ENCODE data around the gene BBS10.
A peak's percentile ranks its signal among the peaks of the same experiment; 100 is the strongest.
"Not testable (repeated sequence)": the region's sequence is repeated elsewhere in the genome, so short reads cannot be mapped to it uniquely, and the experiment has no call there.

Gene BBS10

GRCh38 chr12:76346798-76347420 is 1.3 kb downstream of the BBS10 start:
- H3K4me3 Mint-ChIP-seq: peak overlapping the region; percentile 90 to 92
- peaks cover 6 to 22% of the 10 kb centered on the region in 2 donors for H3K4me1 Mint-ChIP-seq
- H3K9me3 Mint-ChIP-seq: no peaks in the 10 kb centered on the region
- no peaks in the 10 kb centered on the region for H3K27me3 Mint-ChIP-seq
- DNase-seq (no peak), ATAC-seq (replicated peaks) (no peak)
- peak overlapping the region; percentile 96 for H3K27ac Mint-ChIP-seq
- H3K36me3 Mint-ChIP-seq: peaks cover 5 to 6% of the 10 kb centered on the region in 2 donors

GRCh38 chr12:76346236-76346635 is 2.0 kb downstream of the BBS10 start:
- H3K4me1 Mint-ChIP-seq: peaks cover 6 to 22% of the 10 kb centered on the region in 2 donors
- no peak overlapping the region for H3K4me3 Mint-ChIP-seq
- ATAC-seq (replicated peaks): no peak

GRCh38 chr12:76345569-76345968 is 2.6 kb downstream of the BBS10 start:
- ATAC-seq (replicated peaks) (no peak), DNase-seq (no peak)
- Mint-ChIP-seq H3K27me3 (no peaks in the 10 kb centered on the region), H3K36me3 (peaks cover 2 to 6% of the 10 kb centered on the region in 2 donors), H3K27ac (no peak overlapping the region), H3K4me1 (peaks cover 6 to 22% of the 10 kb centered on the region in 2 donors), H3K9me3 (no peaks in the 10 kb centered on the region), H3K4me3 (no peak overlapping the region)

More at GRCh38 chr12:76346236-76346635, 2.0 kb downstream of the BBS10 start:
- Mint-ChIP-seq H3K9me3 (no peaks in the 10 kb centered on the region), H3K36me3 (peaks cover 6 to 9% of the 10 kb centered on the region in 2 donors), H3K27me3 (no peaks in the 10 kb centered on the region), H3K27ac (no peak overlapping the region)
- DNase-seq: no peak

DNA sequence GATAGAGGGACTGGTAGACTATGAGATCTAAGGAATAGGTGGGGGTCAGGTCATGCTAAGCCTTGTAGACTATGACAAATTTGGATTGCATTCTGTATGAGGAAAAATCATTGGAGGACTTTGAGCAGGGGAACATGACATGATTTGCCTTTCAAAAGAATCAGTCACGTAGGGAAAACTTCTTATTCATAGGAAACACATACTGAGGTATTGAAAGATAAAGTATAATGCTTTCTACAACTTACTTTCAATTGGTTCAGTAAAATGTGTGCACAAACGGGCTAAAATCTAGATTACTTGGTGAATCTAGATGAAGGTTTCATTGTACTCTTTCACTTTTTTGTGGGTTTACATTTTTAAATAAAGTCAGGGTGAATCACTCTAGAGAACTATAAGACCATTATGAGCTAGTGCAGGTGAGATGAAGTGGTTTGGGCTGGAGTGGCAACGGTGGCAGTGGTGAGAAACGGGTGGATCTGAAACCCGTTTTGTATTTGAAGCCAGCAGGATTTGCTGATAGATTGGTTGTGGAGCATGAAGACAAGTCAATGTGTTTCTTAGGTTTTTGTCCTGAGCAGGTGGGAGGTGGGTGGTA is 6.7 kb downstream of the BBS10 start:
- ATAC-seq (replicated peaks) (no peak), DNase-seq (no peak)
- Mint-ChIP-seq H3K9me3 (no peaks in the 10 kb centered on the region), H3K4me1 (peaks cover 0 to 2% of the 10 kb centered on the region in 2 donors), H3K4me3 (no peak overlapping the region), H3K27me3 (peaks cover 0 to 9% of the 10 kb centered on the region in 2 donors), H3K36me3 (peaks cover 4 to 11% of the 10 kb centered on the region in 2 donors), H3K27ac (no peak overlapping the region)

- peaks cover 4 to 11% of the 10 kb centered on the region in 2 donors for H3K36me3 Mint-ChIP-seq
- H3K27ac Mint-ChIP-seq: no peak overlapping the region
- DNase-seq (no peak), ATAC-seq (replicated peaks) (no peak)
- no peak overlapping the region for H3K4me3 Mint-ChIP-seq
- H3K27me3 Mint-ChIP-seq: peaks cover 0 to 9% of the 10 kb centered on the region in 2 donors
- peaks cover 0 to 2% of the 10 kb centered on the region in 2 donors for H3K4me1 Mint-ChIP-seq
- no peaks in the 10 kb centered on the region for H3K9me3 Mint-ChIP-seq
Observed at GRCh38 chr12:76340680-76341435, 7.4 kb downstream of the BBS10 start.

- peaks cover 5 to 23% of the 10 kb centered on the region in 2 donors for H3K27me3 Mint-ChIP-seq
- H3K4me1 Mint-ChIP-seq: peaks cover 0 to 2% of the 10 kb centered on the region in 2 donors
- H3K9me3 Mint-ChIP-seq: peaks cover 0 to 4% of the 10 kb centered on the region in 2 donors
- ATAC-seq (replicated peaks) (no peak), DNase-seq (no peak)
- no peak overlapping the region for H3K27ac Mint-ChIP-seq
- H3K36me3 Mint-ChIP-seq: peaks cover 4 to 11% of the 10 kb centered on the region in 2 donors
- H3K4me3 Mint-ChIP-seq: no peak overlapping the region
Observed at GRCh38 chr12:76337583-76337982, 10.6 kb downstream of the BBS10 start.

GRCh38 chr12:76332606-76333005 is 15.6 kb downstream of the BBS10 start:
- no peak overlapping the region for H3K27ac Mint-ChIP-seq
- H3K36me3 Mint-ChIP-seq: peaks cover 4 to 6% of the 10 kb centered on the region in 2 donors
- no peaks in the 10 kb centered on the region for H3K4me1 Mint-ChIP-seq
- DNase-seq (no peak), ATAC-seq (replicated peaks) (no peak)
- H3K27me3 Mint-ChIP-seq: peaks cover 21 to 49% of the 10 kb centered on the region in 2 donors
- H3K4me3 Mint-ChIP-seq: no peak overlapping the region
- H3K9me3 Mint-ChIP-seq: peaks cover 4% of the 10 kb centered on the region in 2 donors

DNA sequence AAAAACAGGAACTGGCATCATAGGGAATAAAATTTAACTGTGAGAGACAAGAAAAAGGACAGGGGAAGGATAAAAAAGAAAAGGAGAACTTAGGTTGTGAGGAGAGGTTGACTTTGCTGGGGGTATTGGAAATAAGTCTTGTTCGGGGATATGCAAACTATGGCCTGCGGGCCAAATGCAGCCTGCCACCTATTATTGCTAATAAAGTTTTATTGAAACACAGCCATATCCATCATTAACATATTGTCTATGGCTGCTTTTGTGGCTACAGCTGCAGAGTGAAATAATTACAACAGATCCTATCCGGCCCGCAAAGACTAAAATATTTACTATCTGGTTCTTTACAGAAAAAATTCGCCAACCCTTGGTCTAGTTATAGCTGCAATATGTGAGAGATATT is 18.6 kb downstream of the BBS10 start:
- H3K27me3 Mint-ChIP-seq: peaks cover 26 to 47% of the 10 kb centered on the region in 2 donors
- no peak overlapping the region for H3K27ac Mint-ChIP-seq
- H3K36me3 Mint-ChIP-seq: no peaks in the 10 kb centered on the region
- no peaks in the 10 kb centered on the region for H3K4me1 Mint-ChIP-seq
- no peak for DNase-seq
- H3K4me3 Mint-ChIP-seq: no peak overlapping the region
- no peak for ATAC-seq (replicated peaks)
- H3K9me3 Mint-ChIP-seq: peaks cover 4 to 7% of the 10 kb centered on the region in 2 donors

- Mint-ChIP-seq H3K4me1 (no peaks in the 10 kb centered on the region), H3K9me3 (peaks cover 4 to 7% of the 10 kb centered on the region in 2 donors), H3K27me3 (peaks cover 26 to 47% of the 10 kb centered on the region in 2 donors), H3K36me3 (no peaks in the 10 kb centered on the region), H3K27ac (no peak overlapping the region), H3K4me3 (no peak overlapping the region)
- ATAC-seq (replicated peaks) (no peak), DNase-seq (no peak)
Observed at GRCh38 chr12:76329159-76329558, 19.1 kb downstream of the BBS10 start.

GRCh38 chr12:76319595-76320319 is 28.5 kb downstream of the BBS10 start:
- not testable (repeated sequence) for H3K9me3 Mint-ChIP-seq, H3K4me3 Mint-ChIP-seq
- H3K27me3 Mint-ChIP-seq: peaks cover 16 to 19% of the 10 kb centered on the region in 2 donors

GRCh38 chr12:76318773-76319594 is 29.2 kb downstream of the BBS10 start:
- Mint-ChIP-seq H3K27me3 (peaks cover 16 to 23% of the 10 kb centered on the region in 2 donors), H3K36me3 (no peaks in the 10 kb centered on the region), H3K4me1 (peaks cover 0 to 2% of the 10 kb centered on the region in 2 donors), H3K27ac (no peak overlapping the region), H3K9me3 (peaks cover 0 to 2% of the 10 kb centered on the region in 2 donors), H3K4me3 (no peak overlapping the region)
- ATAC-seq (replicated peaks): no peak
- DNase-seq: no peak

More at GRCh38 chr12:76319595-76320319, 28.5 kb downstream of the BBS10 start:
- not testable (repeated sequence) for H3K36me3 Mint-ChIP-seq; H3K4me1 Mint-ChIP-seq; ATAC-seq (replicated peaks); H3K27ac Mint-ChIP-seq; DNase-seq

DNA sequence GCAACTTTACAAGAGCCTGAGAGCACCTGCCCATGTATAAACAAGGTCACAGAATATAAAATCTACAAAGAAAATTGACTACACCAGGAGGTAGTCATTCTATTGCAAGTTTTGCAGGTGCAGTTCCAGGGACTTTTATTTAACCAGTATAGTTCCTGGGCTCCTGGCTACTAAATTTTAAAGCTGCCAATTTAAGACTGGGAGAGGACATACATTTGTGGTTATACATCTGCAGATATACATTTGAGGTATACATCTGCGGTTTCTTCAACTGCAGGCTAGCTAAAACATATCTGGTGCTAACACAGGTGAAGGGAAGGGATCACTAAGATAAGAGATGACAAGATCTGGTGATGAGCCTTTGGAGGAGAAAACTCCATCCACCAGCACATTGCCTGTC is 30.2 kb downstream of the BBS10 start:
- DNase-seq: no peak
- Mint-ChIP-seq H3K9me3 (peaks cover 0 to 2% of the 10 kb centered on the region in 2 donors), H3K4me3 (no peak overlapping the region), H3K27me3 (peaks cover 16 to 23% of the 10 kb centered on the region in 2 donors), H3K4me1 (peaks cover 0 to 2% of the 10 kb centered on the region in 2 donors), H3K36me3 (no peaks in the 10 kb centered on the region), H3K27ac (no peak overlapping the region)
- ATAC-seq (replicated peaks): no peak

DNA sequence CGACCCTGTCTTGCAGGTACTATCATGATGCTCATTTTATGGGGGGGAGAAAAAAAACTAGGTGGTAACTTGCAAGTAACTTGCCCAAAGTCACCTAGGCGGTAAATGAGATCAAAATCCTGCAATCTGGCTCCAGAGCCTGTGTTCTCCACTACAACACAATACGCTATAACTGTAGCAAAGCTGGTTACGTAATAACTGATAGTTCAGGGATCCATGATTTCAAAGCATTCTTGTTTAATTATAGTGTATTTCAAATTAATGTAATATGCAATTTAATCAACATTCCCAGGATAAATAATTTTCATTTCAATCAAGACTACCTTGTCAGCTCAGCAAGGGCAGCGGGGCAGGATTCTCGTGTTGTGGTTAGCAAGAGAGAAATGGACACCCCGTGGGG is 31.7 kb downstream of the BBS10 start:
- no peak overlapping the region for H3K4me3 Mint-ChIP-seq
- no peak overlapping the region for H3K27ac Mint-ChIP-seq
- H3K27me3 Mint-ChIP-seq: peaks cover 16 to 32% of the 10 kb centered on the region in 2 donors
- no peak for ATAC-seq (replicated peaks)
- H3K36me3 Mint-ChIP-seq: no peaks in the 10 kb centered on the region
- H3K9me3 Mint-ChIP-seq: no peaks in the 10 kb centered on the region
- peaks cover 0 to 2% of the 10 kb centered on the region in 2 donors for H3K4me1 Mint-ChIP-seq
- DNase-seq: no peak
